ENCODE measurements around the gene FXYD6. TPM values are rescaled to one million over a fixed set of nuclear protein-coding genes. Genes with fewer than 3 reads are reported as not detected.

FXYD6 gene
- total and polyA plus RNA-seq, 12 donors = 22.0 to 65.2 (median 36.1) TPM

DNA sequence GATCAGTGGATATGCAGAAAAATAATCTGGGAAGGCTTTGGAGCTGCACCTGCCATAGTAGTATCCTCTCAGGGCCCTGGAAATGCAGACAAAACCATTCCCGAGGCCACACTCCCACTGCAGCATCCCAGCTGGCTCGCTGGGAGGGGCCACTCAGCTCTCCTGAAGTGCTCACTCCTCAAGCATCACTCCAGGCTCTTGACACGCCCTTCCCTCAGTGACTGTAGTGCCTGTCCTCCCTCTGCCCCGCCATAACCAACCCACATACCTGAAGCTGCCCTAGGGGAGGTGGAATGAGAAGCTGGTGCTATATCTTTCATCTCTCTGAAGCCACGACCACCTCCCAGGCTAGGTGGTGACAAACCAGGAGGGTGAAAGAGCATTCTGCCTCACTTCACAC lies 84.2 kb downstream of the FXYD6 start:
- ATAC-seq (no peak), DNase-seq (no peak)
- Histone ChIP-seq H3K27me3 (peaks cover 11 to 49% (median 44%) of the 10 kb centered on the region in 7 donors), H3K36me3 (no peaks in the 10 kb centered on the region), H3K27ac (no peak overlapping the region), H3K9me3 (no peaks in the 10 kb centered on the region), H3K4me3 (no peak overlapping the region), H3K4me1 (peaks cover 6 to 22% (median 18%) of the 10 kb centered on the region in 9 donors)
- intact Hi-C loops (cut with DNase I) = no loop called here
- TF ChIP-seq, protein P1, sequence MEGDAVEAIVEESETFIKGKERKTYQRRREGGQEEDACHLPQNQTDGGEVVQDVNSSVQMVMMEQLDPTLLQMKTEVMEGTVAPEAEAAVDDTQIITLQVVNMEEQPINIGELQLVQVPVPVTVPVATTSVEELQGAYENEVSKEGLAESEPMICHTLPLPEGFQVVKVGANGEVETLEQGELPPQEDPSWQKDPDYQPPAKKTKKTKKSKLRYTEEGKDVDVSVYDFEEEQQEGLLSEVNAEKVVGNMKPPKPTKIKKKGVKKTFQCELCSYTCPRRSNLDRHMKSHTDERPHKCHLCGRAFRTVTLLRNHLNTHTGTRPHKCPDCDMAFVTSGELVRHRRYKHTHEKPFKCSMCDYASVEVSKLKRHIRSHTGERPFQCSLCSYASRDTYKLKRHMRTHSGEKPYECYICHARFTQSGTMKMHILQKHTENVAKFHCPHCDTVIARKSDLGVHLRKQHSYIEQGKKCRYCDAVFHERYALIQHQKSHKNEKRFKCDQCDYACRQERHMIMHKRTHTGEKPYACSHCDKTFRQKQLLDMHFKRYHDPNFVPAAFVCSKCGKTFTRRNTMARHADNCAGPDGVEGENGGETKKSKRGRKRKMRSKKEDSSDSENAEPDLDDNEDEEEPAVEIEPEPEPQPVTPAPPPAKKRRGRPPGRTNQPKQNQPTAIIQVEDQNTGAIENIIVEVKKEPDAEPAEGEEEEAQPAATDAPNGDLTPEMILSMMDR (IDR thresholded peaks at IDR 0.05) = no peak
- WGBS, 2 donors = 87 to 92% methylated on average over 5 of the region's 5 CpGs

- 74 to 79% methylated on average over 3 of the region's 3 CpGs for WGBS, 2 donors
- no peaks in the 10 kb centered on the region for H3K9me3 ChIP-seq
- ATAC-seq (no peak), DNase-seq (no peak)
- no peak overlapping the region for H3K4me3 ChIP-seq
- H3K27ac ChIP-seq = no peak overlapping the region
- peaks cover 0 to 3% (median 0%) of the 10 kb centered on the region in 9 donors for H3K4me1 ChIP-seq
- intact Hi-C loops (cut with DNase I) = no loop called here
- peaks cover 4 to 35% (median 24%) of the 10 kb centered on the region in 7 donors for H3K27me3 ChIP-seq
- TF ChIP-seq, protein P1 (IDR thresholded peaks at IDR 0.05) = no peak
- H3K36me3 ChIP-seq = no peaks in the 10 kb centered on the region
Measured at GRCh38 chr11:117790279-117790678, 86.2 kb downstream of the FXYD6 start.

- 80 to 90% methylated on average over 4 of the region's 4 CpGs for WGBS, 2 donors
Measured at GRCh38 chr11:117789241-117789640, 87.2 kb downstream of the FXYD6 start.

More at GRCh38 chr11:117789241-117789640, 87.2 kb downstream of the FXYD6 start:
- ATAC-seq (peak in 1 of 8 donors; percentile 19), DNase-seq (no peak)
- H3K4me3 ChIP-seq = no peak overlapping the region
- no peaks in the 10 kb centered on the region for H3K36me3 ChIP-seq
- TF ChIP-seq, protein P1 (IDR thresholded peaks at IDR 0.05) = no peak
- peaks cover 0 to 30% (median 16%) of the 10 kb centered on the region in 7 donors for H3K27me3 ChIP-seq
- H3K9me3 ChIP-seq = no peaks in the 10 kb centered on the region
- no peak overlapping the region for H3K27ac ChIP-seq
- intact Hi-C loops (cut with DNase I) = no loop called here
- no peaks in the 10 kb centered on the region for H3K4me1 ChIP-seq

Other genes starting within 250 kb of the FXYD6 start
- 1 to 10 TPM in 3 of 10 donors, under 1 TPM in 7; 0.23 to 1.5 (median 0.57) TPM for gene DSCAML1, start 79.4 kb downstream of the FXYD6 start, total RNA-seq
- gene DSCAML1, start 79.4 kb downstream of the FXYD6 start, polyA plus RNA-seq = under 1 TPM; 0.16 to 0.88 TPM
- gene FXYD2, start 51.9 kb downstream of the FXYD6 start, total RNA-seq = 1 to 10 TPM in 7 of 10 donors, under 1 TPM in 3; 0.40 to 3.2 (median 1.4) TPM
- gene FXYD2, start 51.9 kb downstream of the FXYD6 start, polyA plus RNA-seq = 1 to 10 TPM; 1.9 to 6.0 TPM
- under 1 TPM in 3 of 10 donors, not detected in 7; 0.07 to 0.32 (median 0.18) TPM for gene TMPRSS13, start 52.7 kb upstream of the FXYD6 start, total RNA-seq
- gene TMPRSS13, start 52.7 kb upstream of the FXYD6 start, polyA plus RNA-seq = under 1 TPM; 0.03 to 0.22 TPM
- 10 to 100 TPM in 2 of 10 donors, 1 to 10 TPM in 8; 2.5 to 29.9 (median 3.8) TPM for gene IL10RA, start 109.7 kb upstream of the FXYD6 start, total RNA-seq
- 1 to 10 TPM; 2.0 to 4.0 TPM for gene IL10RA, start 109.7 kb upstream of the FXYD6 start, polyA plus RNA-seq
- 1 to 10 TPM in 2 of 10 donors, under 1 TPM in 1, not detected in 7; 0.34 to 1.4 (median 1.3) TPM for gene TMPRSS4, start 200.4 kb upstream of the FXYD6 start, total RNA-seq
- gene TMPRSS4, start 200.4 kb upstream of the FXYD6 start, polyA plus RNA-seq = under 1 TPM in 1 of 2 donors, not detected in 1; 0.36 TPM
- not detected for gene SMIM35, start 210.3 kb upstream of the FXYD6 start, total RNA-seq
- not detected for gene SMIM35, start 210.3 kb upstream of the FXYD6 start, polyA plus RNA-seq

All from heart right ventricle (tissue), 16 donors.